ENCODE results near the gene FOSL2.
A peak's percentile ranks its signal among the peaks of the same experiment; 100 is the strongest.

FOSL2 gene

GRCh38 chr2:28395334-28396061 lies 2.8 kb downstream of the FOSL2 start:
- DNase-seq (ENCODE audit: low spot score) = peak; percentile 39

DNA sequence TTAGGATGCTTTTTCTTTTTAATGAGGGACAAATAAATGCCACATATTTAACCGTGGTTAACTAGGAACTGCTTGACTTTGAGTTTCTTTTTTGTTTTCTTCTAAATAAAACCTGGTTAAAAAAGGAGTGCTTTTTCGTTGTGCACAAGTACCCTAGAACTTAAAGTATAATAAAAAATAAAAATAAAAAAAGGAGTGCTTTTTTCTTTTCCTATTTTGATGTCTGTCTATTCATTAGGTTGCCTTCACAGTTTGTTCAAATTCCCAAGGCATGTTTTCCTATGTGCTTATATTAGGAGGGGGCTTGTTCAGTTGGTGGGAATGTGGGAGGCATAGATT lies 4.4 kb downstream of the FOSL2 start:
- DNase-seq (ENCODE audit: low spot score) = no peak

- DNase-seq (ENCODE audit: low spot score) = peak; percentile 29
These were observed 5.6 kb downstream of the FOSL2 start for GRCh38 chr2:28398101-28398834.

GRCh38 chr2:28399289-28399688 lies 6.6 kb downstream of the FOSL2 start:
- DNase-seq (ENCODE audit: low spot score) = no peak

- DNase-seq (ENCODE audit: low spot score) = no peak
These were observed 7.3 kb downstream of the FOSL2 start for GRCh38 chr2:28399956-28400355.

- DNase-seq (ENCODE audit: low spot score) = no peak
These were observed 7.8 kb downstream of the FOSL2 start for GRCh38 chr2:28400419-28400818.

GRCh38 chr2:28400921-28401320 lies 8.3 kb downstream of the FOSL2 start:
- no peak for DNase-seq (ENCODE audit: low spot score)

DNA sequence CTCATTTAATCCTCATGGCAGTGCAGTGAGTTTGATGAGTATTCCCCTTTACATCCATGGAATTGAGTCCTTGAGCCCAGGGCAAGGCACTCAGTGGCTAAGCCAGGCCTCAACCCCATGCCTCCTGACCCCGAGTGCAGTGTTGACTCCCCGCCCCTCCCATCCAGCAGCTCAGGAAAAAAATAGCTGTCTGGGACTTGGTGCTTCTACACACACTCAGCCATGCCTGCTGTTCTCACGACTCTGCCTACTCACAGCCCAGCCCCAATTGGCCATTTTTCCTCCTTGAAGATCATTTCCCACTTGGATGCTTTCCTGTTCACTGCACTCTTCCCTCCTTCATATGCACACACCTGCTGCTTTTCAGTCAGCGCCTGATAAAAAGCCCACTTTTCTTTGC lies 8.8 kb downstream of the FOSL2 start:
- DNase-seq (ENCODE audit: low spot score) = no peak

DNA sequence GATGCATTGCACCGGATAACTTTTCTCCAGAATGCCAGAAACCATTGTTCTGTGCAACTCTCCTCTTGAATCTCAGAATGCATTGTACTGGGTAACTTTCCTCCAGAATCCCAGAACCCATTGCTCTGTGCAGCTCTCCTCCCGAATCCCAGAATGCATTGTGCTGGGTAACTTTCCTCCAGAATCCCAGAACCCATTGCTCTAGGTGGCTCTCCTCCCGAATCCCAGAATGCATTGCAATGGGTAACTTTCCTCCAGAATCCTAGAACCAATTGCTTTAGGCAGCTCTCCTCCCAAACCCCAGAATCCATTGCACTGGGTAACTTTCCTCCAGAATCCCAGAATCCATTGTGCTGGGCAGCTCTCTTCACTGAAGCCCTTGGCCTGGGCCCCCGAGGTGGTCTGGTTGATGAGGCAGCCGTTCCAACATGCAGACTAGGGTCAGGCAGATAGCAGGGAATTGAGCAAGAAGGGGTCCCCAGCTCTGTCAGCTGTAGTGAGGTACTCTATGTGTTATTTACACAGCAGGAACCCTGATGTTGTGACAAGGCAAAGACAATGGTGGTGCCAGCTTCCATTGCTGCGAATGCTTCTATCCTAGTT lies 9.4 kb downstream of the FOSL2 start:
- no peak for DNase-seq (ENCODE audit: low spot score)

- DNase-seq (ENCODE audit: low spot score) = no peak
These were observed 10.8 kb downstream of the FOSL2 start for GRCh38 chr2:28403370-28403956.

DNA sequence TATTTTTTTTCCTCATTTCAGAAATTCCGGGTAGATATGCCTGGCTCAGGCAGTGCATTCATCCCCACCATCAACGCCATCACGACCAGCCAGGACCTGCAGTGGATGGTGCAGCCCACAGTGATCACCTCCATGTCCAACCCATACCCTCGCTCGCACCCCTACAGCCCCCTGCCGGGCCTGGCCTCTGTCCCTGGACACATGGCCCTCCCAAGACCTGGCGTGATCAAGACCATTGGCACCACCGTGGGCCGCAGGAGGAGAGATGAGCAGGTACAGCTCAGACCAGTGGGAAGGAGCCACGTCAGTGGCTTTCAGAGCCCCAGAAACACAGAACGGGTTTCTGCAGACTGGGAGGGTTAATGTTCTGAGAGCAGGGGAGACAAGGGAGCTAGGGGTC lies 11.4 kb downstream of the FOSL2 start:
- no peak for DNase-seq (ENCODE audit: low spot score)

- no peak for DNase-seq (ENCODE audit: low spot score)
These were observed 12.9 kb downstream of the FOSL2 start for GRCh38 chr2:28405537-28405936.

DNA sequence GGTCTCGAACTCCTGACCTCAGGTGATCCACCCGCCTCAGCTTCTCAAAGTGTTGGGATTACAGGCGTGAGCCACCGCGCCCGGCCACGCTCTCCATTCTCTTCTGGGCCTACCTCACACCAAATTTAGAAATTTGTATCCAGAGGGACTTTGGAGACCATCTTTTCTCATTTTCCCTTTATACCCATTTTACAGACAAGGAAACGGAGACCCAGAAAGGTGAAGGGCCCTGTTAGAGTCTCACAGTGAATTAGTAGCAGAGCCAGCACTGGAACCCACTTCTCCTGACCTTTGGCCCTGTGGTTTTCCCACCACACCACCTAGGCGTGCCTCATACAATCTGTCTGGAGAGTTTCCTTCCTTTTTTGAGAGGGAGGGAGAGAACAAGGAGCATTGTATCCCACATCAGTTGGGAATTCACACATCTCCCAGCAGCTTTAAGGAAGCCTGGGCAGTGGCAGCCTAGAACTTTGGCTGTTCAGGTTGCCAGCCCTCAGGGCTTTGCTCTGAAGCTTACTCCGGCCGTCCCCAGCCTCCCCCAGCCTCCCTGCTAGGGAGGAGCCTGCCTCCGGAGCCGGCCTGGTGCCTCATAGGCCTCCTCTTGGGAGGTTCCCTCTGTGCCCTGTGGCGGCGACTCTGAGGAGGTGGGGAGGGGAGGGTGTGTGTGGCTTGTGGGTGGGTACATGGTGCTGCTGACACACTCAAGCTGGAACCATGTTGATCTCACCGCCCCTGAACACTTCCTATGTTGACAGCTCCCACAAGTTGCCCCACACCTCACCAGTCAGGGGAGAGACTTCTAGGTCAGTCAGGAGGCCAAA lies 13.8 kb downstream of the FOSL2 start:
- no peak for DNase-seq (ENCODE audit: low spot score)

DNA sequence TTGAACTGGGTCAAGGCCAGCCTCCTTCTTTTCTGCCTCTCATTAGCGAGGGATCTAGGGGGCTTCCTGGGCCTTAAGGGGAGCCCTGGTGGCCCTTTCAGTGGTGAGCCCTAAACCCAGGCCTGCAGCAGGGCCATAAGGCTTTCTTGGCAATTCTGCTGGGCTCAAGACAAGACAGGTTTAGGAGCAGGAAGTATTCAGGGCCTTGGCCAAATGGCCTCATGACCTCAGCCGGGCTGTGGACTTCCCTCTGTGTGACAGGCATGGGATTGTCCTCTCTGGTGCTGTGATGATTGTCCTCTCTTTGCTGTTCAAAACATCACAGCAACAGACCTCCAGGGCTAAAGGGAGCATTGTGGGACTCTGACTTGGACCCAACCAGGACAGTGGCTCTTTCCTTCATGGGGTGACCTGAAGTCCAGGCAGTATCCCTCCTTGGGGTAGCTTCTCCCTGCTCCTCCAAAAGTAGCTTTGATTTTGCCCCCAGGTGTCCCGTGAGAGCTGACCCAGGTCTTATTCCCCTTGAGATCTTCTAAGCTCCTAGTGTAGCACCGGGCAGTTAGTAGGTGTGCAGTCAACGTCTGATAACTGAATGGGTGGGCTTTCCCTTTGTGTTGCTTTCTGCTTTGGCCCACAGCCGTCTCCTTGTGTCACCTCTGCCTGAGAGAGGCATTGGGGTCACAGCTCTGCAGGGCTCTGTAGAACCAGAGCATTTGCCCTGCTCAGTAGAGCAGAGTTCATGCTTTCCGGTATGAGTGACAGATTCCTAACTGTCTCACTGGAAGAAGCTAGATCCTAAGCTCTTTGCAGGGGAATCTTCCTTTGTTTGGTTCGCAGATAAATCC lies 14.7 kb downstream of the FOSL2 start:
- DNase-seq (ENCODE audit: low spot score) = no peak

GRCh38 chr2:28407976-28408690 lies 15.5 kb downstream of the FOSL2 start:
- no peak for DNase-seq (ENCODE audit: low spot score)

GRCh38 chr2:28408764-28409599 lies 16.3 kb downstream of the FOSL2 start:
- no peak for DNase-seq (ENCODE audit: low spot score)

DNA sequence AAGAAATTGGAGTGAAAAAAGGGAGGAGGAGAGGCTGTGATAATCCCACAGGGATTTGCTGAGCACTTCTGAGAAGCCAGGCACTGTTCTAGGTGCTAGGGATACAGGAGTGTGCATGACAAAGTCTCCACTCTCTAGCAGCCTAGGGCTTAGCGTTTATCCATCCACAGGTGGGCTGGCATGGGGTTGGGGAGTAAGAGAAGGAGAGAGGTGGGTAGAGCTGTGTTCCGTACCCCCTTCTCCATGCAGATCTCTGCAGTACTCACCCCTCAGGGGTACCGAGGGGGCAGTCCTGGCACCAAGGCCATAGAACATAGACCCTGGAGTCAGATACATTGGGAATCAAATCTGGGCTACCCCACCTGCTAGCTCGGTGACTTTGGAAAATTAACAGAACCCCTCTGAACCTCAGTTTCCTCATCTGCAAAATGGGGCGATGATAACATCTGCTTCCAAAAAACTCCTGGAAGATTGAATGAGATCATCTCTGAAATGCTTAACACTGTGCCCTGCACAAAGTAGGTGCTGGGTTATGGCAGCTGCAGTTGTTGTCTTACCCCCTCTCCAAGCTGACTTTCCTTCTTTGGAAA lies 18.6 kb downstream of the FOSL2 start:
- no peak for DNase-seq (ENCODE audit: low spot score)

DNA sequence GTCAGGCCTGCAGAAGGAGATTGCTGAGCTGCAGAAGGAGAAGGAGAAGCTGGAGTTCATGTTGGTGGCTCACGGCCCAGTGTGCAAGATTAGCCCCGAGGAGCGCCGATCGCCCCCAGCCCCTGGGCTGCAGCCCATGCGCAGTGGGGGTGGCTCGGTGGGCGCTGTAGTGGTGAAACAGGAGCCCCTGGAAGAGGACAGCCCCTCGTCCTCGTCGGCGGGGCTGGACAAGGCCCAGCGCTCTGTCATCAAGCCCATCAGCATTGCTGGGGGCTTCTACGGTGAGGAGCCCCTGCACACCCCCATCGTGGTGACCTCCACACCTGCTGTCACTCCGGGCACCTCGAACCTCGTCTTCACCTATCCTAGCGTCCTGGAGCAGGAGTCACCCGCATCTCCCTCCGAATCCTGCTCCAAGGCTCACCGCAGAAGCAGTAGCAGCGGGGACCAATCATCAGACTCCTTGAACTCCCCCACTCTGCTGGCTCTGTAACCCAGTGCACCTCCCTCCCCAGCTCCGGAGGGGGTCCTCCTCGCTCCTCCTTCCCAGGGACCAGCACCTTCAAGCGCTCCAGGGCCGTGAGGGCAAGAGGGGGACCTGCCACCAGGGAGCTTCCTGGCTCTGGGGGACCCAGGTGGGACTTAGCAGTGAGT lies 19.4 kb downstream of the FOSL2 start:
- no peak for DNase-seq (ENCODE audit: low spot score)

Measured in AG08396 (cell line).